Measurements from ENCODE around the gene SPATA33.
"Not testable (repeated sequence)": the region's sequence is repeated elsewhere in the genome, so short reads cannot be mapped to it uniquely, and the experiment has no call there.

Gene SPATA33

GRCh38 chr16:89634463-89635385 is 22.9 kb upstream of the SPATA33 start:
- not testable (repeated sequence) for H3K36me3 ChIP-seq (ENCODE audit: control insufficient read depth in 1 of 2, insufficient read depth in 2 of 2, low read length in 2 of 2); H3K4me3 ChIP-seq (ENCODE audit: low read depth in 1 of 2, low read length in 2 of 2); H3K27me3 ChIP-seq (ENCODE audit: low read depth, low read length); H3K27ac ChIP-seq (ENCODE audit: low read length); H3K9me3 ChIP-seq (ENCODE audit: control insufficient read depth in 1 of 2, low read length in 2 of 2); H3K4me1 ChIP-seq (ENCODE audit: control insufficient read depth in 1 of 2, insufficient read depth in 2 of 2, low read length in 2 of 2)

GRCh38 chr16:89636663-89637062 is 21.0 kb upstream of the SPATA33 start:
- Histone ChIP-seq H3K9me3 (ENCODE audit: control insufficient read depth in 1 of 2, low read length in 2 of 2) (no peaks in the 10 kb centered on the region), H3K4me3 (ENCODE audit: low read depth in 1 of 2, low read length in 2 of 2) (no peak overlapping the region), H3K27me3 (ENCODE audit: low read depth, low read length) (no peaks in the 10 kb centered on the region), H3K36me3 (ENCODE audit: control insufficient read depth in 1 of 2, insufficient read depth in 2 of 2, low read length in 2 of 2) (no peaks in the 10 kb centered on the region), H3K27ac (ENCODE audit: low read length) (no peak overlapping the region), H3K4me1 (ENCODE audit: control insufficient read depth in 1 of 2, insufficient read depth in 2 of 2, low read length in 2 of 2) (peaks cover 0 to 13% of the 10 kb centered on the region in 2 donors)

- no peak overlapping the region for H3K27ac ChIP-seq (ENCODE audit: low read length)
- H3K9me3 ChIP-seq (ENCODE audit: control insufficient read depth in 1 of 2, low read length in 2 of 2), result no peaks in the 10 kb centered on the region
- H3K4me1 ChIP-seq (ENCODE audit: control insufficient read depth in 1 of 2, insufficient read depth in 2 of 2, low read length in 2 of 2), result peaks cover 0 to 15% of the 10 kb centered on the region in 2 donors
- H3K4me3 ChIP-seq (ENCODE audit: low read depth in 1 of 2, low read length in 2 of 2), result no peak overlapping the region
- H3K27me3 ChIP-seq (ENCODE audit: low read depth, low read length), result no peaks in the 10 kb centered on the region
- no peaks in the 10 kb centered on the region for H3K36me3 ChIP-seq (ENCODE audit: control insufficient read depth in 1 of 2, insufficient read depth in 2 of 2, low read length in 2 of 2)
Measured at GRCh38 chr16:89637379-89637778, 20.3 kb upstream of the SPATA33 start.

- peaks cover 0 to 15% of the 10 kb centered on the region in 2 donors for H3K4me1 ChIP-seq (ENCODE audit: control insufficient read depth in 1 of 2, insufficient read depth in 2 of 2, low read length in 2 of 2)
- H3K4me3 ChIP-seq (ENCODE audit: low read depth in 1 of 2, low read length in 2 of 2), result no peak overlapping the region
- H3K27me3 ChIP-seq (ENCODE audit: low read depth, low read length), result no peaks in the 10 kb centered on the region
- H3K36me3 ChIP-seq (ENCODE audit: control insufficient read depth in 1 of 2, insufficient read depth in 2 of 2, low read length in 2 of 2), result no peaks in the 10 kb centered on the region
- H3K9me3 ChIP-seq (ENCODE audit: control insufficient read depth in 1 of 2, low read length in 2 of 2), result no peaks in the 10 kb centered on the region
- no peak overlapping the region for H3K27ac ChIP-seq (ENCODE audit: low read length)
Measured at GRCh38 chr16:89638455-89638854, 19.2 kb upstream of the SPATA33 start.

- H3K36me3 ChIP-seq (ENCODE audit: control insufficient read depth in 1 of 2, insufficient read depth in 2 of 2, low read length in 2 of 2), result no peaks in the 10 kb centered on the region
- no peak overlapping the region for H3K27ac ChIP-seq (ENCODE audit: low read length)
- no peak overlapping the region for H3K4me3 ChIP-seq (ENCODE audit: low read depth in 1 of 2, low read length in 2 of 2)
- no peaks in the 10 kb centered on the region for H3K27me3 ChIP-seq (ENCODE audit: low read depth, low read length)
- no peaks in the 10 kb centered on the region for H3K9me3 ChIP-seq (ENCODE audit: control insufficient read depth in 1 of 2, low read length in 2 of 2)
- H3K4me1 ChIP-seq (ENCODE audit: control insufficient read depth in 1 of 2, insufficient read depth in 2 of 2, low read length in 2 of 2), result peaks cover 0 to 15% of the 10 kb centered on the region in 2 donors
Measured at GRCh38 chr16:89639385-89639784, 18.3 kb upstream of the SPATA33 start.

- no peak overlapping the region for H3K27ac ChIP-seq (ENCODE audit: low read length)
- H3K4me3 ChIP-seq (ENCODE audit: low read depth in 1 of 2, low read length in 2 of 2), result no peak overlapping the region
- H3K4me1 ChIP-seq (ENCODE audit: control insufficient read depth in 1 of 2, insufficient read depth in 2 of 2, low read length in 2 of 2), result peaks cover 0 to 15% of the 10 kb centered on the region in 2 donors
- H3K9me3 ChIP-seq (ENCODE audit: control insufficient read depth in 1 of 2, low read length in 2 of 2), result no peaks in the 10 kb centered on the region
- H3K36me3 ChIP-seq (ENCODE audit: control insufficient read depth in 1 of 2, insufficient read depth in 2 of 2, low read length in 2 of 2), result peaks cover 11 to 20% of the 10 kb centered on the region in 2 donors
- H3K27me3 ChIP-seq (ENCODE audit: low read depth, low read length), result no peaks in the 10 kb centered on the region
Measured at GRCh38 chr16:89641458-89642119, 16.0 kb upstream of the SPATA33 start.

GRCh38 chr16:89642574-89642973 is 15.1 kb upstream of the SPATA33 start:
- Histone ChIP-seq H3K27ac (ENCODE audit: low read length) (no peak overlapping the region), H3K36me3 (ENCODE audit: control insufficient read depth in 1 of 2, insufficient read depth in 2 of 2, low read length in 2 of 2) (peaks cover 15 to 28% of the 10 kb centered on the region in 2 donors), H3K4me3 (ENCODE audit: low read depth in 1 of 2, low read length in 2 of 2) (no peak overlapping the region), H3K4me1 (ENCODE audit: control insufficient read depth in 1 of 2, insufficient read depth in 2 of 2, low read length in 2 of 2) (peaks cover 0 to 15% of the 10 kb centered on the region in 2 donors), H3K9me3 (ENCODE audit: control insufficient read depth in 1 of 2, low read length in 2 of 2) (no peaks in the 10 kb centered on the region), H3K27me3 (ENCODE audit: low read depth, low read length) (no peaks in the 10 kb centered on the region)

GRCh38 chr16:89643769-89644300 is 13.8 kb upstream of the SPATA33 start:
- Histone ChIP-seq H3K27ac (ENCODE audit: low read length) (no peak overlapping the region), H3K9me3 (ENCODE audit: control insufficient read depth in 1 of 2, low read length in 2 of 2) (no peaks in the 10 kb centered on the region), H3K27me3 (ENCODE audit: low read depth, low read length) (no peaks in the 10 kb centered on the region), H3K36me3 (ENCODE audit: control insufficient read depth in 1 of 2, insufficient read depth in 2 of 2, low read length in 2 of 2) (peaks cover 15 to 32% of the 10 kb centered on the region in 2 donors), H3K4me1 (ENCODE audit: control insufficient read depth in 1 of 2, insufficient read depth in 2 of 2, low read length in 2 of 2) (peaks cover 0 to 15% of the 10 kb centered on the region in 2 donors), H3K4me3 (ENCODE audit: low read depth in 1 of 2, low read length in 2 of 2) (no peak overlapping the region)

GRCh38 chr16:89645122-89645521 is 12.5 kb upstream of the SPATA33 start:
- Histone ChIP-seq H3K27ac (ENCODE audit: low read length) (no peak overlapping the region), H3K4me3 (ENCODE audit: low read depth in 1 of 2, low read length in 2 of 2) (no peak overlapping the region), H3K4me1 (ENCODE audit: control insufficient read depth in 1 of 2, insufficient read depth in 2 of 2, low read length in 2 of 2) (peaks cover 0 to 14% of the 10 kb centered on the region in 2 donors), H3K27me3 (ENCODE audit: low read depth, low read length) (no peaks in the 10 kb centered on the region), H3K36me3 (ENCODE audit: control insufficient read depth in 1 of 2, insufficient read depth in 2 of 2, low read length in 2 of 2) (peaks cover 15 to 41% of the 10 kb centered on the region in 2 donors), H3K9me3 (ENCODE audit: control insufficient read depth in 1 of 2, low read length in 2 of 2) (no peaks in the 10 kb centered on the region)

- no peak overlapping the region for H3K4me3 ChIP-seq (ENCODE audit: low read depth in 1 of 2, low read length in 2 of 2)
- H3K36me3 ChIP-seq (ENCODE audit: control insufficient read depth in 1 of 2, insufficient read depth in 2 of 2, low read length in 2 of 2), result peaks cover 15 to 51% of the 10 kb centered on the region in 2 donors
- H3K4me1 ChIP-seq (ENCODE audit: control insufficient read depth in 1 of 2, insufficient read depth in 2 of 2, low read length in 2 of 2), result peaks cover 0 to 4% of the 10 kb centered on the region in 2 donors
- no peak overlapping the region for H3K27ac ChIP-seq (ENCODE audit: low read length)
- H3K27me3 ChIP-seq (ENCODE audit: low read depth, low read length), result no peaks in the 10 kb centered on the region
- H3K9me3 ChIP-seq (ENCODE audit: control insufficient read depth in 1 of 2, low read length in 2 of 2), result no peaks in the 10 kb centered on the region
Measured at GRCh38 chr16:89646270-89646669, 11.4 kb upstream of the SPATA33 start.

GRCh38 chr16:89646906-89647305 is 10.7 kb upstream of the SPATA33 start:
- Histone ChIP-seq H3K9me3 (ENCODE audit: control insufficient read depth in 1 of 2, low read length in 2 of 2) (no peaks in the 10 kb centered on the region), H3K4me1 (ENCODE audit: control insufficient read depth in 1 of 2, insufficient read depth in 2 of 2, low read length in 2 of 2) (no peaks in the 10 kb centered on the region), H3K36me3 (ENCODE audit: control insufficient read depth in 1 of 2, insufficient read depth in 2 of 2, low read length in 2 of 2) (peaks cover 19 to 51% of the 10 kb centered on the region in 2 donors), H3K4me3 (ENCODE audit: low read depth in 1 of 2, low read length in 2 of 2) (no peak overlapping the region), H3K27ac (ENCODE audit: low read length) (no peak overlapping the region), H3K27me3 (ENCODE audit: low read depth, low read length) (no peaks in the 10 kb centered on the region)

Data from muscle layer of duodenum (tissue), 2 donors.